K562 (cell line): ENCODE data around the gene KLHL25.

Experiments
- RCOR1 ChIP-seq, 2 experiments: IDR thresholded peaks; 2 replicates each; pipeline ENCODE4 v1.6.1; 2012; ENCODE audit warnings: low read depth in 2 of 2, low read length in 2 of 2, borderline replicate concordance in 1 of 2, improper control_type of control experiment in 1 of 2
- SMARCC2 ChIP-seq: fragments of 450-650 bp; IDR thresholded peaks from 2 replicates; pipeline ENCODE4 v1.6.1; 2017; ENCODE audit warnings: antibody characterized with exemption, moderate library complexity, mild to moderate bottlenecking, low read depth
- ZNF511 ChIP-seq: sonication (generic); formaldehyde crosslinking; IDR thresholded peaks from 2 replicates; pipeline ENCODE4 v1.8.0; 2022; ENCODE audit warnings: mild to moderate bottlenecking, missing genetic modification reagents

- TF ChIP-seq RCOR1 (IDR thresholded peaks at IDR 0.05; ENCODE audit: borderline replicate concordance in 1 of 2, low read depth in 2 of 2, low read length in 2 of 2) = no peak
- TF ChIP-seq ZNF511 (CRISPR knock-in tag) = no peak
- no peak for TF ChIP-seq SMARCC2
These were observed 37.7 kb upstream of the KLHL25 start for GRCh38 chr15:85832394-85832793.
